ENCODE measurements around the gene GNG7.
"Not testable (repeated sequence)": the region's sequence is repeated elsewhere in the genome, so short reads cannot be mapped to it uniquely, and the experiment has no call there.

Gene GNG7

GRCh38 chr19:2646866-2647535 is 55.5 kb downstream of the GNG7 start:
- H3K27me3 ChIP-seq (ENCODE audit: insufficient read depth, low read length, poor library complexity, severe bottlenecking), result no peaks in the 10 kb centered on the region
- no peaks in the 10 kb centered on the region for H3K4me1 ChIP-seq (ENCODE audit: insufficient read depth, low read length, poor library complexity, severe bottlenecking)
- no peak overlapping the region for H3K9ac ChIP-seq (ENCODE audit: low read depth, low read length, poor library complexity, severe bottlenecking)
- H3K4me3 ChIP-seq (ENCODE audit: low read length, poor library complexity, severe bottlenecking), result no peak overlapping the region
- H3K79me2 ChIP-seq (ENCODE audit: insufficient read depth, low read length), result no peaks in the 10 kb centered on the region
- H4K20me1 ChIP-seq (ENCODE audit: insufficient read depth, low read length, poor library complexity, severe bottlenecking), result no peaks in the 10 kb centered on the region
- H3K9me3 ChIP-seq (ENCODE audit: insufficient read depth, low read depth, low read length), result no peaks in the 10 kb centered on the region
- no peak for TF ChIP-seq EZH2phosphoT487 (IDR thresholded peaks at IDR 0.05; ENCODE audit: borderline replicate concordance)
- TF ChIP-seq, protein P1, sequence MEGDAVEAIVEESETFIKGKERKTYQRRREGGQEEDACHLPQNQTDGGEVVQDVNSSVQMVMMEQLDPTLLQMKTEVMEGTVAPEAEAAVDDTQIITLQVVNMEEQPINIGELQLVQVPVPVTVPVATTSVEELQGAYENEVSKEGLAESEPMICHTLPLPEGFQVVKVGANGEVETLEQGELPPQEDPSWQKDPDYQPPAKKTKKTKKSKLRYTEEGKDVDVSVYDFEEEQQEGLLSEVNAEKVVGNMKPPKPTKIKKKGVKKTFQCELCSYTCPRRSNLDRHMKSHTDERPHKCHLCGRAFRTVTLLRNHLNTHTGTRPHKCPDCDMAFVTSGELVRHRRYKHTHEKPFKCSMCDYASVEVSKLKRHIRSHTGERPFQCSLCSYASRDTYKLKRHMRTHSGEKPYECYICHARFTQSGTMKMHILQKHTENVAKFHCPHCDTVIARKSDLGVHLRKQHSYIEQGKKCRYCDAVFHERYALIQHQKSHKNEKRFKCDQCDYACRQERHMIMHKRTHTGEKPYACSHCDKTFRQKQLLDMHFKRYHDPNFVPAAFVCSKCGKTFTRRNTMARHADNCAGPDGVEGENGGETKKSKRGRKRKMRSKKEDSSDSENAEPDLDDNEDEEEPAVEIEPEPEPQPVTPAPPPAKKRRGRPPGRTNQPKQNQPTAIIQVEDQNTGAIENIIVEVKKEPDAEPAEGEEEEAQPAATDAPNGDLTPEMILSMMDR (conservative IDR thresholded peaks at IDR 0.05; ENCODE audit: low read length), result no peak
- H3K4me2 ChIP-seq (ENCODE audit: low read depth, low read length, poor library complexity, severe bottlenecking), result no peak overlapping the region
- H3K9me2 ChIP-seq (replicated peaks; ENCODE audit: low read depth, low read length), result no peaks in the 10 kb centered on the region
- no peaks in the 10 kb centered on the region for H3K36me3 ChIP-seq (ENCODE audit: insufficient read depth, low read length)
- no peaks in the 10 kb centered on the region for H3F3A ChIP-seq (ENCODE audit: low read depth)
- no peak overlapping the region for H2AFZ ChIP-seq (ENCODE audit: low read length)

GRCh38 chr19:2645826-2646225 is 56.7 kb downstream of the GNG7 start:
- no peaks in the 10 kb centered on the region for H4K20me1 ChIP-seq (ENCODE audit: insufficient read depth, low read length, poor library complexity, severe bottlenecking)
- H3K9me3 ChIP-seq (ENCODE audit: insufficient read depth, low read depth, low read length), result no peaks in the 10 kb centered on the region
- H3K36me3 ChIP-seq (ENCODE audit: insufficient read depth, low read length), result no peaks in the 10 kb centered on the region
- no peak for TF ChIP-seq EZH2phosphoT487 (IDR thresholded peaks at IDR 0.05; ENCODE audit: borderline replicate concordance)
- TF ChIP-seq, protein P1 (conservative IDR thresholded peaks at IDR 0.05; ENCODE audit: low read length), result no peak
- no peak overlapping the region for H2AFZ ChIP-seq (ENCODE audit: low read length)
- no peaks in the 10 kb centered on the region for H3F3A ChIP-seq (ENCODE audit: low read depth)
- H3K4me2 ChIP-seq (ENCODE audit: low read depth, low read length, poor library complexity, severe bottlenecking), result no peak overlapping the region
- no peak overlapping the region for H3K9ac ChIP-seq (ENCODE audit: low read depth, low read length, poor library complexity, severe bottlenecking)
- no peaks in the 10 kb centered on the region for H3K27me3 ChIP-seq (ENCODE audit: insufficient read depth, low read length, poor library complexity, severe bottlenecking)
- no peaks in the 10 kb centered on the region for H3K9me2 ChIP-seq (replicated peaks; ENCODE audit: low read depth, low read length)
- H3K4me1 ChIP-seq (ENCODE audit: insufficient read depth, low read length, poor library complexity, severe bottlenecking), result no peaks in the 10 kb centered on the region
- H3K4me3 ChIP-seq (ENCODE audit: low read length, poor library complexity, severe bottlenecking), result no peak overlapping the region
- H3K79me2 ChIP-seq (ENCODE audit: insufficient read depth, low read length), result no peaks in the 10 kb centered on the region

- H3F3A ChIP-seq (ENCODE audit: low read depth); H2AFZ ChIP-seq (ENCODE audit: low read length); H4K20me1 ChIP-seq (ENCODE audit: insufficient read depth, low read length, poor library complexity, severe bottlenecking); H3K79me2 ChIP-seq (ENCODE audit: insufficient read depth, low read length); H3K9me2 ChIP-seq (replicated peaks; ENCODE audit: low read depth, low read length); H3K9ac ChIP-seq (ENCODE audit: low read depth, low read length, poor library complexity, severe bottlenecking); H3K4me3 ChIP-seq (ENCODE audit: low read length, poor library complexity, severe bottlenecking); H3K9me3 ChIP-seq (ENCODE audit: insufficient read depth, low read depth, low read length); H3K4me2 ChIP-seq (ENCODE audit: low read depth, low read length, poor library complexity, severe bottlenecking); H3K27me3 ChIP-seq (ENCODE audit: insufficient read depth, low read length, poor library complexity, severe bottlenecking); H3K4me1 ChIP-seq (ENCODE audit: insufficient read depth, low read length, poor library complexity, severe bottlenecking); H3K36me3 ChIP-seq (ENCODE audit: insufficient read depth, low read length): not testable (repeated sequence)
Observed at GRCh38 chr19:2643123-2643737, 59.3 kb downstream of the GNG7 start.

DNA sequence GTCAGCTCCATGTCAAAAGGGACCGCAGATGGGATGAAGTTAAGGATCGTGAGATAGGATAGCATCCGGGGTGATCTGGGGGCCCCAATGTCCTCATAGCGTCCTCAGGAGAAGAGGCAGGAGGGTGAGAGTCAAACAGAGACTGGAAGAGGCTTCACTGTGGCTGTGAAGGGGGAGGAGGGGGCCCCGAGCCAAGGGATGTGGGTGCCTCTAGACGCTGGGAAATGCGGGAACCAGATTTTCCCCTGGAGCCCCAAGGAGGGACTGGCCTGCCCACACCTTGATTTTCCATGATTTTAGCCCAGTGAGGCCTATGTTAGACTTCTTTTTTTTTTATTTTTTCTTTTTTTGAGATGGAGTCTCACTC is 61.2 kb downstream of the GNG7 start:
- Histone ChIP-seq H2AFZ (ENCODE audit: low read length) (no peak overlapping the region), H3K4me1 (ENCODE audit: insufficient read depth, low read length, poor library complexity, severe bottlenecking) (peaks cover 12% of the 10 kb centered on the region), H4K20me1 (ENCODE audit: insufficient read depth, low read length, poor library complexity, severe bottlenecking) (no peaks in the 10 kb centered on the region), H3K79me2 (ENCODE audit: insufficient read depth, low read length) (no peaks in the 10 kb centered on the region), H3K4me3 (ENCODE audit: low read length, poor library complexity, severe bottlenecking) (no peak overlapping the region), H3K9me2 (replicated peaks; ENCODE audit: low read depth, low read length) (no peaks in the 10 kb centered on the region), H3K9me3 (ENCODE audit: insufficient read depth, low read depth, low read length) (no peaks in the 10 kb centered on the region), H3K27me3 (ENCODE audit: insufficient read depth, low read length, poor library complexity, severe bottlenecking) (no peaks in the 10 kb centered on the region), H3K36me3 (ENCODE audit: insufficient read depth, low read length) (no peaks in the 10 kb centered on the region), H3F3A (ENCODE audit: low read depth) (no peaks in the 10 kb centered on the region), H3K9ac (ENCODE audit: low read depth, low read length, poor library complexity, severe bottlenecking) (no peak overlapping the region), H3K4me2 (ENCODE audit: low read depth, low read length, poor library complexity, severe bottlenecking) (no peak overlapping the region)
- TF ChIP-seq, protein P1 (conservative IDR thresholded peaks at IDR 0.05; ENCODE audit: low read length), result no peak
- no peak for TF ChIP-seq EZH2phosphoT487 (IDR thresholded peaks at IDR 0.05; ENCODE audit: borderline replicate concordance)
